Astrocyte (in vitro differentiated cells and primary cell): ENCODE measurements around the gene GRID2IP.

Source experiments
- CTCF ChIP-seq: IDR thresholded peaks from 2 replicates; pipeline ENCODE4 v1.5.1; 2011; ENCODE audit warnings: low read depth, mild to moderate bottlenecking, inconsistent platforms, low read length, moderate library complexity; ENCODE audit not compliant: insufficient read depth
- EZH2 ChIP-seq: IDR thresholded peaks from 2 replicates; pipeline ENCODE4 v1.6.1; 2012; ENCODE audit warnings: mild to moderate bottlenecking, low read length, inconsistent platforms; ENCODE audit not compliant: insufficient read depth

- no peak for TF ChIP-seq CTCF
- TF ChIP-seq EZH2 = no peak
Observed at GRCh38 chr7:6567886-6568285, 16.6 kb upstream of the GRID2IP start.
